ENCODE data around the gene TCERG1L. TPM values are rescaled to one million over a fixed set of nuclear protein-coding genes. Genes with fewer than 3 reads are reported as not detected.

The TCERG1L gene
- total RNA-seq, 1 donor from 2014 or later, result not detected

DNA sequence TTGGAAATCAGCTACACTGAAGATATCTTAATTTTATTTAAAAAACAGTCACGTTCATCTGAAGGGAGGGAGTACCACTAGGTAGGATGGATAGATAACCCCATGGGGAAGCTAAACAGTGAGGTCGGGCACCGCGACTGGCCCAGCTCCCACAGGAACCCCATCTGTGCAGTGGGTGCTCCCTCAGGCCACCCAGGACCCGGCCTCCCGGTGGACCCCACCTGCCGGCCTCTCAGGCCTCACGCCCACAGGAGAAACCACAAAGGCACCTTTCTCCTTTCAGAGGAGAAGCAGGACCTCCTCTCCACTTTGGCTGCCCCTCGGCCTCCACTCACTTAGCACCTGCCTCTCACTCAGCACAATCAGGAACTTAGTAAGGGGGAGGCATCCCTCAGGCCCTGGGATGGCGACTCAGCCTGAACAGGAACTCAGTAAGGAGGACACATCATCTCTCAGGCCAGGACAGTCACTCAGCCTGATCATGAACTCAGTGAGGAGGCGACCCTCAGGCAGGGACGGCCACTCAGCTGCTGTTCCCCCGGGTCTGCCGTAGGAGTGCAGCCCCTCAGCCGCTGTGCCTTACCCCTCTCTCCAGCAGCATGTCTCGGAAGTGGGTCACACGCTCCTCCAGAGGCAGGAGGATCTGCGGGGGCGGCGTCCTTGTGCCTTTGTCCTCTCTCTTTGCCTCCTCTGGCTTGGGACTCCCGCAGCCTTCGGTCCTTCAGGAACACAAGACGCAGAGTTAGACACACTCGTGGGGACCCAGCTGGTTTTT, 195.1 kb downstream of the TCERG1L start:
- Histone ChIP-seq H3K36me3 (no peaks in the 10 kb centered on the region), H3K9me3 (no peaks in the 10 kb centered on the region), H3K4me1 (no peaks in the 10 kb centered on the region), H3K27ac (no peak overlapping the region), H3K4me3 (no peak overlapping the region), H3K27me3 (ENCODE audit: low read depth) (no peaks in the 10 kb centered on the region)
- DNase-seq, result no peak
- intact Hi-C loops (cut with DNase I), result no loop called here
- TF ChIP-seq, protein P1, sequence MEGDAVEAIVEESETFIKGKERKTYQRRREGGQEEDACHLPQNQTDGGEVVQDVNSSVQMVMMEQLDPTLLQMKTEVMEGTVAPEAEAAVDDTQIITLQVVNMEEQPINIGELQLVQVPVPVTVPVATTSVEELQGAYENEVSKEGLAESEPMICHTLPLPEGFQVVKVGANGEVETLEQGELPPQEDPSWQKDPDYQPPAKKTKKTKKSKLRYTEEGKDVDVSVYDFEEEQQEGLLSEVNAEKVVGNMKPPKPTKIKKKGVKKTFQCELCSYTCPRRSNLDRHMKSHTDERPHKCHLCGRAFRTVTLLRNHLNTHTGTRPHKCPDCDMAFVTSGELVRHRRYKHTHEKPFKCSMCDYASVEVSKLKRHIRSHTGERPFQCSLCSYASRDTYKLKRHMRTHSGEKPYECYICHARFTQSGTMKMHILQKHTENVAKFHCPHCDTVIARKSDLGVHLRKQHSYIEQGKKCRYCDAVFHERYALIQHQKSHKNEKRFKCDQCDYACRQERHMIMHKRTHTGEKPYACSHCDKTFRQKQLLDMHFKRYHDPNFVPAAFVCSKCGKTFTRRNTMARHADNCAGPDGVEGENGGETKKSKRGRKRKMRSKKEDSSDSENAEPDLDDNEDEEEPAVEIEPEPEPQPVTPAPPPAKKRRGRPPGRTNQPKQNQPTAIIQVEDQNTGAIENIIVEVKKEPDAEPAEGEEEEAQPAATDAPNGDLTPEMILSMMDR (IDR thresholded peaks at IDR 0.05), result no peak
- no peak for ATAC-seq

DNA sequence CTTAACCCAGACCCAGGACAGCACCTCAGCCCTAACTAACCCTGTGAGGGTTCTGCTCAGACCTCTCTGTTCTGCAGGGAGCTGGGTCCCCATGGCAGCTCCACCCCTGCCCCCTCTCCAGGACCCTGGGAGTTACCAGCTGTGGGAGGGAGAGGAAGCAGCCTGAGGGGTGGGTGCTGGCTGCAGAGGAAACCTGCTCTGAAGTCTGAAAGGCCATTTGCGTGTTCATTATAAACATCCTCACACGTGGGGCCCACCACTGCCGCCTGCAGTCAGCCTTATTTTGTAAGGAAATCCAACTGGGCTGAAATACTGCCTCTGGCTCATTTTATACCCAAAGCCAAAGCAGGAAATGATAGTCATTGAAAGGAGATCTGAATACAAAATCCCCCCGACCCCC, 195.7 kb downstream of the TCERG1L start:
- H3K36me3 ChIP-seq, result no peaks in the 10 kb centered on the region
- no peak overlapping the region for H3K4me3 ChIP-seq
- H3K27me3 ChIP-seq (ENCODE audit: low read depth), result no peaks in the 10 kb centered on the region
- TF ChIP-seq, protein P1 (IDR thresholded peaks at IDR 0.05), result no peak
- no peak for ATAC-seq
- H3K4me1 ChIP-seq, result no peaks in the 10 kb centered on the region
- no peaks in the 10 kb centered on the region for H3K9me3 ChIP-seq
- DNase-seq, result no peak
- no peak overlapping the region for H3K27ac ChIP-seq
- intact Hi-C loops (cut with DNase I), result no loop called here

DNA sequence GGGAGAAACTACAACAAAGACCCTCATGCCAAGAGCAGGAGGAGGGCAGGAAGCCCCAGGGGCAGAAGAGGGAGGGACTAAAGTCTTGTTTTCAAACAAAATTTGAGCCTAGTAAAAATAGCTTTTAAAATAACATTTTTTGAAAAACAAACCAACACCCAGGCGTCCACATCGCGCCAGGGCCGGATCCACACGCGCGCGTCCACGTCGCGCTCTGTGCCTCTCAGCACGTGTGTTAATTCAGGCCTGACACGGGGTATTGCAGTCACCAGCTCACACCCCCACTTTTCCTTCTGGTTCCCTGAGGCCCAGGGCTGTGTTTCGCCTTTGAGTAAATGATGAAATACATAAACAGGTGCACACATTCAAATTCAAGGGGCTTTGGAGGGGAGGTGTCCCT, 196.2 kb downstream of the TCERG1L start:
- DNase-seq (no peak), ATAC-seq (no peak)
- H3K4me1 ChIP-seq, result no peaks in the 10 kb centered on the region
- intact Hi-C loops (cut with DNase I), result no loop called here
- H3K27ac ChIP-seq, result no peak overlapping the region
- no peaks in the 10 kb centered on the region for H3K9me3 ChIP-seq
- H3K36me3 ChIP-seq, result no peaks in the 10 kb centered on the region
- H3K4me3 ChIP-seq, result no peak overlapping the region
- no peaks in the 10 kb centered on the region for H3K27me3 ChIP-seq (ENCODE audit: low read depth)
- TF ChIP-seq, protein P1 (IDR thresholded peaks at IDR 0.05), result no peak

DNA sequence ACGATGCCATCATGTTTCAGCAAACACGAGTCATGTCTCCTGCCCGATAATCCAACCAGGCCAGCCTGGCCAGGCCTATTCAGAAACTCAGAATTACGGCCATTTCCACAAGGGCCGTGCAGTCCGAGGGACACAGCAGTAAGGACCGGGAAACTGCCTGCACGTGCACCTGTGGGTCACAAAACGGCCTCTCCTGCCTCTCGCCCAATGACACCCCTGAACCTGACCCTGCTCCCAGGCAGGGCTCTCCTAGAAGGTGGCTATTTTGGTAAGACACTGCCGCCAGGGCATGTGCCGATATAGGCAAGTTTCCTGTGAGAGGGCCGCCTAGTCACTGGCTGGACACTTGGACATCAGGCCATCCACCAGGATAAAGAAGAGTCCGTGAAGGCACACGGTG, 196.7 kb downstream of the TCERG1L start:
- no peak for DNase-seq
- no peak overlapping the region for H3K4me3 ChIP-seq
- no peaks in the 10 kb centered on the region for H3K9me3 ChIP-seq
- H3K36me3 ChIP-seq, result no peaks in the 10 kb centered on the region
- TF ChIP-seq, protein P1 (IDR thresholded peaks at IDR 0.05), result no peak
- no peak for ATAC-seq
- H3K4me1 ChIP-seq, result no peaks in the 10 kb centered on the region
- intact Hi-C loops (cut with DNase I), result no loop called here
- H3K27me3 ChIP-seq (ENCODE audit: low read depth), result no peaks in the 10 kb centered on the region
- no peak overlapping the region for H3K27ac ChIP-seq

DNA sequence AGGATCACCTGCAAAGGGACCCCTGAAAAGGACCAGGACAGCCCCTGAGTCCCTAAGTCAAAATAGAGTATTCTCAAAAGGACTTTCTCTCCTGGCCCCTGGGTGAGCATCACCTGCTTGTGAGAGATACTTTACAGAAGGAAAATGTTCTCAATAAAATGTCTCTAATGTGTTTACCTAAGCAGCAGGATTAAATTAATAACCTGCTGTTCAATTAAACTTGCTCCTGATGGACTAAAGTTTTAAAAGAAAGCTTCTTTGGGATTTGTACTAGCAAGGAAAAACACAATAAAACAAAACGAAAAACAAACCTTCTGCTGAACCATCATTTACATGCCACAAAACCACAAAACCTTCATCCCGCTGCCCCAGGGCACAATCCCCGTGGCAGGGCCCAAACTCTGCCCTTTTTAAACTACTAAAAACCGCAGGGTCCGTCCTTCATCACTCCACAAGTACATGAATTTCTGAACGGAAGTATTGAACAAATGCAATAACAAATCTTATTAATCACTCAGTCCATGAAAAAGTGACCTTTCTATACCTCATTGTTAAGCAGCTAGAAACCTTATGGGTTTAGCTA, 197.7 kb downstream of the TCERG1L start:
- Histone ChIP-seq H3K9me3 (no peaks in the 10 kb centered on the region), H3K4me3 (no peak overlapping the region), H3K4me1 (no peaks in the 10 kb centered on the region), H3K27ac (no peak overlapping the region), H3K36me3 (no peaks in the 10 kb centered on the region), H3K27me3 (ENCODE audit: low read depth) (no peaks in the 10 kb centered on the region)
- ATAC-seq, result no peak
- TF ChIP-seq, protein P1 (IDR thresholded peaks at IDR 0.05), result no peak
- no peak for DNase-seq
- intact Hi-C loops (cut with DNase I), result no loop called here
